ENCODE measurements around the gene FASTK. TPM values are rescaled to one million over a fixed set of nuclear protein-coding genes. Genes with fewer than 3 reads are reported as not detected.

FASTK gene
- total RNA-seq, 1 experiment from 2014 or later, result 86.4 TPM

DNA sequence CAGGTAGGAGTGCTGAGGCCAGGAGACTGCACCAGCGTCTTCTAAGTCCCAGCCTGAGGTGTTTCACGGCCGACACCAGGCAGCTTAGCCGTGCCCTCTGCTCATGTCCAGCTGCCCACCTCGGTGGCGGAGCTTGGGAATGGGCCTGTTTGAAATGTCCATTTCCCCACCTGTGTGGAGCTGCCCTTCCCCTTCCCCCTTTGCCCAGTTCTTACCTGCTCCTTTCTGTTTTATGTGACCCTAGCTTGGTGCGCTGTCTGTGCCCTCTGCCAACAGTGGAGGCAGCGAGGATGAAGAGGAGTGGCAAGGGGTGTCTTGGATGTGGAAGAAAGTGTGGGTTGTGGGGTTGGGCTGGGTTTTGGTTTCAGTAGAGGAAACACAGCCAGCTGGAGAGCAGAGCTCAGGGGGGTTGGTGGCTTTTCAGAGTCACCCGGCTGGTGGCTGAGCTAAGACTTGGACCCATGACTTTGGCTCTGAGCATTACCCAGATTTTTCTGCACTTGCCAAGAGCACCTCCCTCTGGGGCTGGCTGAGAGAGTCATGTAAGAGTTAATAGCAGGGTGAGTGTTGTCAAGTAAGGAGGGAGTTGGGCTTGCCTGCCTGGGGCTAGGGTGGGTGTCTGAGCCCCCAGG lies 49.5 kb upstream of the FASTK start:
- ChIA-PET POLR2A (no interaction called here), CTCF (no interaction called here), RAD21 (ENCODE audit: low non-redundant PET in 1 of 2, low total read pairs in 2 of 2, uncharacterized antibody in 2 of 2, unreplicated experiment in 2 of 2) (no interaction called here)
- Histone ChIP-seq H3K9ac (ENCODE audit: low read length) (no peak overlapping the region), H3K9me3 (ENCODE audit: control insufficient read depth in 1 of 2, insufficient read depth in 1 of 2, low read depth in 1 of 2, low read length in 2 of 2) (no peaks in the 10 kb centered on the region), H2AFZ (ENCODE audit: low read depth, low read length, poor library complexity, severe bottlenecking) (no peak overlapping the region), H3K9me2 (ENCODE audit: insufficient read depth) (no peaks in the 10 kb centered on the region), H3K4me1 (ENCODE audit: control insufficient read depth in 1 of 2, insufficient read depth in 2 of 2, low read length in 2 of 2) (no peaks in the 10 kb centered on the region), H3K36me3 (ENCODE audit: control insufficient read depth in 1 of 2, insufficient read depth in 2 of 2, low read length in 2 of 2) (peaks cover 9 to 23% of the 10 kb centered on the region in 2 experiments; a peak in 3 of 4 replicates), H3K4me2 (ENCODE audit: low read length) (no peak overlapping the region), H3K27ac (ENCODE audit: low read depth, low read length) (no peak overlapping the region), H3K79me2 (ENCODE audit: insufficient read depth, low read length) (peaks cover 4% of the 10 kb centered on the region; the same call in 1 of the 2 replicates), H3K4me3 (replicated peaks in 1 of 2; ENCODE audit: low read depth in 1 of 2, low read length in 2 of 2) (no peak overlapping the region), H4K20me1 (ENCODE audit: insufficient read depth) (no peaks in the 10 kb centered on the region), H3K27me3 (ENCODE audit: insufficient read depth, low read length) (no peaks in the 10 kb centered on the region)
- no peak for DNase-seq (ENCODE audit: low read depth, low spot score)
- BruUV-seq (replicated peaks), result no TSS peak
- no peak for ATAC-seq
- intact Hi-C loops (cut with micrococcal nuclease), result loop anchor here (10.0 kb wide), 1 partner anchor 115 kb away; the partner anchor contains the start of gene SMARCD3
- no peak for TF ChIP-seq POLR2AphosphoS5 (IDR thresholded peaks at IDR 0.05; ENCODE audit: low read depth, low read length)
- no peak for TF ChIP-seq CBX3 (IDR thresholded peaks at IDR 0.05; ENCODE audit: low read depth)
- TF ChIP-seq SIN3A (IDR thresholded peaks at IDR 0.05; ENCODE audit: low read depth), result no peak
- no peak for TF ChIP-seq FOSL1 (IDR thresholded peaks at IDR 0.05; ENCODE audit: low read depth)
- no peak for TF ChIP-seq YY1 (IDR thresholded peaks at IDR 0.05; ENCODE audit: extremely low read depth, insufficient replicate concordance, low read depth, low read length)
- no peak for TF ChIP-seq CEBPB (IDR thresholded peaks at IDR 0.05; ENCODE audit: low read depth)
- TF ChIP-seq ELF1 (IDR thresholded peaks at IDR 0.05; ENCODE audit: borderline replicate concordance, low read depth), result no peak
- TF ChIP-seq SP1 (IDR thresholded peaks at IDR 0.05; ENCODE audit: low read depth), result no peak

DNA sequence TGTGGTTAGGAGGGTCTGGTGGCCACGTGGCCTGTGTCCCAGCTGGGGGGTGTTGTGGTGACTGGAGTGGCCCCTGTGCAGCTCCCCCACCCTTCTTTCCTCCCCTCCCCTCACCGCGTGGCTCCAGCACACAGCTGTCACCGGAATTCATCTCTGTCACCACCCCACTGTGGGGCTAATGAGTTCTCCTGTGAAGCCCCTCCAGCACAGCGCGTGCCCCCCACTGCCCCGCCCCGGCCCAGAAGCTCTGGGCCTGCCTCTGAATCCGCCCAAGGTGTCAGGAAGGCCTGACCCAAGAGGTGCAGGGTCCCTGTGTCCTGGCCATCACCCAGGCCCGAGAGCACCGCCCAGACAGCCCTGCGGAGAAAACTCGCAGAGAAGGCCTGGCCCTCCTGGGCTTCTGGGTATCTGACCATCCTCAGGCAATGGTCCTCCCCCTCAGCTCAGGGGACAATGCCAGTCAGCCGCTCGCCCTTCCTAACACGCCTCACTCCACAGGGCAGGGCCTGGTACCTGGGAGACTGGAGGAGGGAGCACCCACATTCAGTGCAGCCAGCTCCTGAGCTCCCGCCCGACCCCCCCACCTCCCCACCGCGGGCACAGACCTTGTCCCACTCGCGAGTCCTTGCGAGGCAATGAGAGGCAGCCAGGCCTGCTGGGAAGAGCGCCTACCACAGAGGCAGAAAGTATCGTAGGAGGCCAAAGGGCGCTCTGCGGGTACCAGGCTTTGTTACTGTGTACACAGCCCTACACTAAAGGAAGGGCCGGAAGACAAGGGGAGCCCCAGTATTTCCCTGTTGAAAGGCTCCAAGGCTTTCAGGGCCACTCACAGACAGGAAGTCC lies 48.7 kb upstream of the FASTK start:
- no peaks in the 10 kb centered on the region for H3K27me3 ChIP-seq (ENCODE audit: insufficient read depth, low read length)
- ChIA-PET RAD21 (ENCODE audit: low non-redundant PET in 1 of 2, low total read pairs in 2 of 2, uncharacterized antibody in 2 of 2, unreplicated experiment in 2 of 2) (no interaction called here), POLR2A (no interaction called here), CTCF (no interaction called here)
- no peak for ATAC-seq
- no peak overlapping the region for H3K4me2 ChIP-seq (ENCODE audit: low read length)
- H3K9me2 ChIP-seq (ENCODE audit: insufficient read depth), result no peaks in the 10 kb centered on the region
- H3K4me1 ChIP-seq (ENCODE audit: control insufficient read depth in 1 of 2, insufficient read depth in 2 of 2, low read length in 2 of 2), result no peaks in the 10 kb centered on the region
- no peaks in the 10 kb centered on the region for H4K20me1 ChIP-seq (ENCODE audit: insufficient read depth)
- H3K27ac ChIP-seq (ENCODE audit: low read depth, low read length), result no peak overlapping the region
- DNase-seq (ENCODE audit: low read depth, low spot score), result no peak
- H3K36me3 ChIP-seq (ENCODE audit: control insufficient read depth in 1 of 2, insufficient read depth in 2 of 2, low read length in 2 of 2), result peaks cover 16 to 24% of the 10 kb centered on the region in 2 experiments; a peak in 3 of 4 replicates
- H3K79me2 ChIP-seq (ENCODE audit: insufficient read depth, low read length), result peaks cover 6% of the 10 kb centered on the region; the same call in 1 of the 2 replicates
- H3K9ac ChIP-seq (ENCODE audit: low read length), result no peak overlapping the region
- H3K9me3 ChIP-seq (ENCODE audit: control insufficient read depth in 1 of 2, insufficient read depth in 1 of 2, low read depth in 1 of 2, low read length in 2 of 2), result no peaks in the 10 kb centered on the region
- TF ChIP-seq EZH2phosphoT487 (IDR thresholded peaks at IDR 0.05; ENCODE audit: borderline replicate concordance) (no peak), EZH2 (IDR thresholded peaks at IDR 0.05) (no peak), SIN3A (IDR thresholded peaks at IDR 0.05; ENCODE audit: low read depth) (no peak), ELF1 (IDR thresholded peaks at IDR 0.05; ENCODE audit: borderline replicate concordance, low read depth) (no peak), CEBPB (IDR thresholded peaks at IDR 0.05; ENCODE audit: low read depth) (no peak), POLR2A (IDR thresholded peaks at IDR 0.05; ENCODE audit: borderline replicate concordance, extremely low read depth, insufficient read depth, insufficient read length) (no peak), ZNF274 (IDR thresholded peaks at IDR 0.05; ENCODE audit: low read depth, low read length) (no peak), JUND (IDR thresholded peaks at IDR 0.05) (no peak), EGR1 (IDR thresholded peaks at IDR 0.05; ENCODE audit: low read depth) (no peak), SRF (IDR thresholded peaks at IDR 0.05; ENCODE audit: low read depth) (no peak), POLR2AphosphoS5 (IDR thresholded peaks at IDR 0.05; ENCODE audit: low read depth, low read length) (no peak)
- TF ChIP-seq, protein P1, sequence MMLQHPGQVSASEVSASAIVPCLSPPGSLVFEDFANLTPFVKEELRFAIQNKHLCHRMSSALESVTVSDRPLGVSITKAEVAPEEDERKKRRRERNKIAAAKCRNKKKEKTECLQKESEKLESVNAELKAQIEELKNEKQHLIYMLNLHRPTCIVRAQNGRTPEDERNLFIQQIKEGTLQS (IDR thresholded peaks at IDR 0.05), result no peak
- intact Hi-C loops (cut with micrococcal nuclease), result loop anchor here (10.0 kb wide), 1 partner anchor 115 kb away; the partner anchor contains the start of gene SMARCD3
- no peak overlapping the region for H3K4me3 ChIP-seq (replicated peaks in 1 of 2; ENCODE audit: low read depth in 1 of 2, low read length in 2 of 2)
- no peak overlapping the region for H2AFZ ChIP-seq (ENCODE audit: low read depth, low read length, poor library complexity, severe bottlenecking)
- no TSS peak for BruUV-seq (replicated peaks)

Data from HCT116 (cell line).